Ectodermal cell (in vitro differentiated cells): ENCODE measurements around the gene STAT5A.
"Not testable (repeated sequence)": the region's sequence is repeated elsewhere in the genome, so short reads cannot be mapped to it uniquely, and the experiment has no call there.

Experiments
- H3K27ac ChIP-seq: 2 replicates; pipeline ENCODE4 v1.7.0; 2013; ENCODE audit warnings: mild to moderate bottlenecking, low read depth, low read length; ENCODE audit not compliant: insufficient read depth, poor library complexity, severe bottlenecking
- H3K27me3 ChIP-seq: 2 replicates; pipeline ENCODE4 v1.7.0; 2013; ENCODE audit warnings: mild to moderate bottlenecking, low read length; ENCODE audit not compliant: insufficient read depth, control insufficient read depth, poor library complexity, severe bottlenecking
- H3K36me3 ChIP-seq: one replicate; pipeline ENCODE4 v1.7.0; 2013; ENCODE audit warnings: low read length; ENCODE audit not compliant: control insufficient read depth, insufficient read depth
- H3K4me1 ChIP-seq: one replicate; pipeline ENCODE4 v1.7.0; 2013; ENCODE audit warnings: low read length; ENCODE audit not compliant: control insufficient read depth, insufficient read depth
- H3K4me3 ChIP-seq: 2 replicates; pipeline ENCODE4 v1.7.0; 2013; ENCODE audit warnings: low read depth, low read length, control low read depth; ENCODE audit not compliant: insufficient read depth
- H3K9me3 ChIP-seq: 2 replicates; pipeline ENCODE4 v1.7.0; 2013; ENCODE audit warnings: mild to moderate bottlenecking, low read length, moderate library complexity; ENCODE audit not compliant: control insufficient read depth
- WGBS, 2 experiments: methylation state at CpG; one replicate each; pipeline ENCODE4 v1.1.7; 2013; ENCODE audit warnings: missing lambda C conversion rate in 2 of 2; 5-methylcytosine and 5-hydroxymethylcytosine counted together

Gene STAT5A

DNA sequence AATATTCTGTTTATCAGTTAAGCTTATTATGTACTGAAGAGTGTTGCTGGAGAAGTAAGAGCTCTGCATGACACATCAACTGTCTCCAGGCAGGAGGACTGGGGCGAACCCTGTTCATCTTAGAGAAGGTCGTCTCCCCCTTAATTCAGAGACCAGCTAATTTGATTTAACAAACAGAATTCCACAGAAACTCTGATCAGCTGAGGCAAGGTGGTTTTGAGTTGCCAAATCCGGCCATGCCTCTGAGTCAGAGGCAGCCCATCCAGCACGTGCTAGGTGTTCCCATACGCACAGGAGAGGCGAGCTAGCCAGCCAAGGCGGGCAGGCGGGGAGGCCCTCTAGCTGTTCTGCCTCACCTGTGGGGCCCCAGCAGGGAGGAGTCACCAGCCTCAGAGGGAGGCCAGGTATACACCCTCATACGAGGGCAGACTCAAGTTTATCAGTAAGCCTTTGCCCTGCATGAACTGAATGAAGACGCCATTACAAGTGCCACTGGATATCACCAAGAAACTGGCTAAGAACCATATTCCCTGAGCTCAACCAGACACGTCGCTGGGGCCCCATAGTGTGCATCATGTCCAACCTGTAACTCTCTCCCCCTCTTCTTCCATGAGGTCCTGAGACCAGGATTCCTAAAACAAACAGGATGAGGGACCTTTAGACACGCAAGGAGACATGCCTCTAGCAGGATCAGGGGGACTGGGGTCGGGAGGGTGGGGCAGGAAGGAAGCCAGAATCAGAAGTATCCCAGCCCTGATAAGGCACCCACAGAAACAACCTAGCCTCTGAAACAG, 25.7 kb downstream of the STAT5A start:
- 88 to 90% methylated on average over 14 of the region's 14 CpGs for WGBS, 2 experiments
- peaks cover 13% of the 10 kb centered on the region for H3K36me3 ChIP-seq
- H3K4me3 ChIP-seq: no peak overlapping the region

DNA sequence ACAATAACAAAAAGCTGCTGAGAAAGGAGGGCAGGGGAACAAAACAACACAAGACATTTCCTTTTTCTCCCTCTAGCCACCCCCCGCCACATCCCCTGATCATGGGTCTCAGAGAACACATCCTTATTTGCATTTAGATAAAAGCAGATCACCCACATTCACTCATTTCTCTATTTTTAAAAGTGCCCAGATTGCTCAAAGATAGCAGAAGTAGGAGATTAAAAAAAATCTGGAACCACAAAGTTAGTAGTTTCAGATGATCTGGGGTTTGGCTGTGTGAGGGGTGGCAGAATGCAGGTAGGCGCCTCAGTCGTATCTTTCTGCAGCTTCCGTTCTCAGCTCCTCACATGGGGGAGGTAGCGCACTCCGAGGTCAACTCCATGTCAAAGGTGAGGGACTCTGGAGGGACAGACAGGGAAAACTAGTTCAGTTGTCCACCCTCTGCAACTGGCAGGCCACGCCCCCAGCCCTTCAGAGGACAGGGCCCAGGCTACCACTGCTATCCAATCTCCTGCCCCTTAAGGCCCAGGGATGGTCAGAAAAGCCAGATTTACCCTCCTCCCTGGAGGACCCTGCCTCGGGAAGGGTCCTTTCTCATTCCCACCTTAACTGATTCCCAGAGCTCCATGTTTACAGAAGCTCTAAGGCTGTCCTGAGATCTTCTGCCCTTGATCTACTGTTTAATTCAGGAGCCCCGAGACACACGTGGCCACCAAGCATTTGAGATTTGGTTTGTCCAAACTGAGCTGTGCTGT, 27.3 kb downstream of the STAT5A start:
- Histone ChIP-seq H3K27ac (no peak overlapping the region), H3K4me3 (no peak overlapping the region), H3K36me3 (peaks cover 13% of the 10 kb centered on the region), H3K27me3 (no peaks in the 10 kb centered on the region), H3K9me3 (no peaks in the 10 kb centered on the region), H3K4me1 (peaks cover 18% of the 10 kb centered on the region)
- 89% methylated on average over 10 of the region's 10 CpGs for WGBS, 2 experiments

More for the DNA sequence above, 25.7 kb downstream of the STAT5A start:
- H3K27me3 ChIP-seq: no peaks in the 10 kb centered on the region
- H3K27ac ChIP-seq: no peak overlapping the region
- peaks cover 23% of the 10 kb centered on the region for H3K4me1 ChIP-seq
- H3K9me3 ChIP-seq: no peaks in the 10 kb centered on the region

DNA sequence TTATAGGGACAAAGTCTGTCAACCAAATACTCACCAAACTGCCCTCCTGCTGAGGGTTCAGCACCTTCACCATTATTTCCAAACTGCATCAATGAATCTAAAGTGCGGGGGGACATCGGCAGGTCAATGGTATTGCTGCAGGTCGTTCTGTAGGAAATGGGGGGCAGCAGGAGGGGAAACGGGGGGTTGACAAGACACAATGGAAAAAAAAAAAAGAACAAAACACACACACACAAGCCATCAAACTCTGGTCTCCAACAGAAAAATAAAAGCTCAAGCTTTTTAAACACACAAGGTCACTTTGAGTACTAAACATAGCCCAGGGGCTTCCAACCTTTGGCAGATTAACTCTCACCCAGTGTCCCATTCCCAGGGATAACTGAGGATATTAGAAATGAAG, 28.5 kb downstream of the STAT5A start:
- Histone ChIP-seq H3K27ac (no peak overlapping the region), H3K36me3 (peaks cover 16% of the 10 kb centered on the region), H3K9me3 (no peaks in the 10 kb centered on the region), H3K4me1 (peaks cover 6% of the 10 kb centered on the region), H3K4me3 (no peak overlapping the region), H3K27me3 (no peaks in the 10 kb centered on the region)
- WGBS, 2 experiments: 94 to 96% methylated on average over 4 of the region's 4 CpGs

DNA sequence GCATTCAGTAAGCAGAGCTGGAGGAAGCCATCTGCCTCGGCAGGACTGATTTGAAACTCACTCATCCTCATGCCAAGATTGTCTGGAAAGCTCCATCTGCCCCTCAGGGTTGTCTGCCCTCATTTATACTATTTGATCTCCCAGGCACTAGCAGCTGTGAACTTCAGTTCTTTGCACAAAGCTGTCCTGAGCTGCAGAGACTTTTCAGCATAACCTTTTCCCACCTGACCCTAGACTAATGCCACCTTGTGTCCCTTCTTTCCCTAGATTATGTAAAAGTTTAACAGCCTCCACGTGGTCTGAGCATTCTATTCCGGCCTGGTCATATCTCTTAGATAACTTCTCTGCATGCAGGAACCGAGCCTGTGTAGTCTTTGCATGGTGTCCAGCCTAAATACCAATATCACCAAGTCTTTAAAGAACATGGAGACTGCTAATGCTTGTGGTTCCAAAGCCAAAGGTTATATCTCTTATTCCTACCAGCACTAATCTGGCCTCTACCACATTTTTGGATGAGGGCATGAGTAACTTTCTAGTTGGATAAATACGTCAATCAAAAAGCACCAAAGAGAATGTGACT, 29.1 kb downstream of the STAT5A start:
- Histone ChIP-seq H3K27ac (no peak overlapping the region), H3K36me3 (peaks cover 20% of the 10 kb centered on the region)

DNA sequence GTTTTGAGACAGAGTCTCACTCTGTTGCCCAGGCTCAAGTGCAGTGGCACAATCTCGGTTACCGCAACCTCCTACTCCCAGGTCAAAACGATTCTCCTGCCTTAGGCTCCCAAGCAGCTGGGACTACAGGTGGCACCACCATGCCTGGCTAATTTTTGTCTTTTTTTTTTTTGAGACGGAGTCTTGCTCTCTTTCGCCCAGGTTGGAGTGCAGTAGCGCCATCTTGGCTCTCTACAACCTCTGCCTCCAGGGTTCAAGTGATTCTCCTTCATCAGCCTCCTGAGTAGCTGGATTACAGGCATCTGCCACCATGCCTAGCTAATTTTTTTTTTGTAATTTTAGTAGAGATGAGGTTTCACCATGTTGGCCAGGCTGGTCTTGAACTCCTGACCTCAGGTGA, 29.7 kb downstream of the STAT5A start:
- not testable (repeated sequence) for H3K9me3 ChIP-seq, H3K27ac ChIP-seq, H3K4me3 ChIP-seq, H3K4me1 ChIP-seq, H3K27me3 ChIP-seq
- WGBS, 2 experiments: 89 to 92% methylated on average over 6 of the region's 6 CpGs
- peaks cover 20% of the 10 kb centered on the region for H3K36me3 ChIP-seq

More for the DNA sequence above, 29.1 kb downstream of the STAT5A start:
- Histone ChIP-seq H3K4me3 (no peak overlapping the region), H3K9me3 (no peaks in the 10 kb centered on the region), H3K4me1 (peaks cover 3% of the 10 kb centered on the region), H3K27me3 (no peaks in the 10 kb centered on the region)
- 93 to 95% methylated on average over 5 of the region's 5 CpGs for WGBS, 2 experiments

DNA sequence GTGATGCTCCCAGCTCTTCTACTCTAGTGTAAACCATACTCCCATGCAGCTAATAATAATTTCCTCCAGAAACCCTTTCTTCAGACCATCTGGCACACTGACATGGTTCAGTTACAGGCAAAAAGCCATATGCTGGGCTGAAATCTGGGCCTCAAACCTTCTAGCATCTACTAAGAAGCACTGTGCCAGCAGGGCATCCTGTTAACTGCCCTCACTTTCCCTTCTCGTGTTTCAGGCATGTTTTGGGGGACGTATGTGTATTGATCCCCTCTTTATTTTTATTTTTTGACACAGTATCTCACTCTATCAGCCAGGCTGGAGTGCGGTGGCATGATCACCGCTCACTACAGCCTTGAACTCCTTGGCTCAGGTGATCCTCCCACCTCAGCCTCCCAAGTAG, 33.3 kb downstream of the STAT5A start:
- WGBS, 2 experiments: 94 to 95% methylated on average over 4 of the region's 4 CpGs

GRCh38 chr17:42322382-42323267, 34.3 kb downstream of the STAT5A start:
- Histone ChIP-seq H3K27ac (no peak overlapping the region), H3K9me3 (no peaks in the 10 kb centered on the region), H3K36me3 (peaks cover 14% of the 10 kb centered on the region), H3K4me3 (no peak overlapping the region), H3K4me1 (no peaks in the 10 kb centered on the region), H3K27me3 (no peaks in the 10 kb centered on the region)
- 57 to 61% methylated on average over 9 to 10 of the region's 10 CpGs for WGBS, 2 experiments

More for the DNA sequence above, 33.3 kb downstream of the STAT5A start:
- H3K36me3 ChIP-seq: peaks cover 20% of the 10 kb centered on the region
- no peaks in the 10 kb centered on the region for H3K4me1 ChIP-seq
- H3K27ac ChIP-seq: no peak overlapping the region
- H3K9me3 ChIP-seq: no peaks in the 10 kb centered on the region
- no peaks in the 10 kb centered on the region for H3K27me3 ChIP-seq
- H3K4me3 ChIP-seq: no peak overlapping the region

GRCh38 chr17:42323268-42323773, 35.0 kb downstream of the STAT5A start:
- H3K27me3 ChIP-seq: no peaks in the 10 kb centered on the region
- WGBS, 2 experiments: 92 to 95% methylated on average over 5 of the region's 5 CpGs
- H3K4me1 ChIP-seq: no peaks in the 10 kb centered on the region
- H3K27ac ChIP-seq: no peak overlapping the region
- H3K4me3 ChIP-seq: no peak overlapping the region
- H3K9me3 ChIP-seq: no peaks in the 10 kb centered on the region
- H3K36me3 ChIP-seq: peaks cover 14% of the 10 kb centered on the region

- WGBS, 2 experiments: 93 to 97% methylated on average over 7 of the region's 7 CpGs
- H3K36me3 ChIP-seq: peaks cover 14% of the 10 kb centered on the region
- no peaks in the 10 kb centered on the region for H3K27me3 ChIP-seq
- peaks cover 11% of the 10 kb centered on the region for H3K4me1 ChIP-seq
- no peak overlapping the region for H3K27ac ChIP-seq
- H3K4me3 ChIP-seq: no peak overlapping the region
- H3K9me3 ChIP-seq: no peaks in the 10 kb centered on the region
Measured at GRCh38 chr17:42325026-42325425, 36.7 kb downstream of the STAT5A start.
